PC-9 (cell line): ENCODE results near the gene ACVR2A. TPM values are rescaled to one million over a fixed set of nuclear protein-coding genes. Genes with fewer than 3 reads are reported as not detected.

ENCODE experiments used
- BruUV-seq: library from RNA; stranded (reverse); fragments of 400-500 nt; replicated peaks from 2 replicates; lab custom pipeline; 2021; lab: Mats Ljungman, UMichigan
- CTCF ChIA-PET: fragments of 300-600 bp; sonication (Branson Sonifier 250); formaldehyde crosslinking; loops from one replicate; lab custom pipeline; 2022; ENCODE audit warnings: antibody characterized with exemption; lab: Charles Lee
- POLR2A ChIA-PET: fragments of 300-600 bp; sonication (Branson Sonifier 250); formaldehyde crosslinking; loops from one replicate; lab custom pipeline; 2022; ENCODE audit warnings: antibody characterized with exemption; ENCODE audit not compliant: unreplicated experiment; lab: Charles Lee
- DNase-seq, 2 experiments: peaks; one replicate each; pipeline versions ENCODE4 v3.0.0 to v3.0.0-alpha.2; 2015 to 2022; ENCODE audit warnings: mixed read lengths in 1 of 2
- H2AFZ ChIP-seq: fragments of 200-600 bp; sonication (generic); 2 replicates; pipeline ENCODE4 v1.8.1; 2017; ENCODE audit warnings: antibody characterized with exemption
- H3F3A ChIP-seq: fragments of 200-600 bp; sonication (generic); 2 replicates; pipeline ENCODE4 v1.8.1; 2017; ENCODE audit warnings: antibody characterized with exemption, mild to moderate bottlenecking, low read depth; ENCODE audit not compliant: insufficient read depth
- H3K27ac ChIP-seq: fragments of 200-600 bp; sonication (generic); 2 replicates; pipeline ENCODE4 v1.6.1; 2016; ENCODE audit warnings: mixed run types
- H3K27me3 ChIP-seq: fragments of 200-600 bp; sonication (generic); 2 replicates; pipeline ENCODE4 v1.6.1; 2016; ENCODE audit warnings: low read depth, mixed run types; ENCODE audit not compliant: insufficient read depth
- H3K36me3 ChIP-seq: fragments of 200-600 bp; sonication (generic); 2 replicates; pipeline ENCODE4 v1.6.1; 2016; ENCODE audit warnings: low read depth, mixed run types
- H3K4me1 ChIP-seq: fragments of 200-600 bp; sonication (generic); replicated peaks from 2 replicates; pipeline ENCODE4 v1.6.1; 2016; ENCODE audit warnings: mixed run types; ENCODE audit not compliant: insufficient read depth
- H3K4me2 ChIP-seq: fragments of 200-600 bp; sonication (generic); 2 replicates; pipeline ENCODE4 v1.6.1; 2017; ENCODE audit warnings: mixed run types
- H3K4me3 ChIP-seq: fragments of 200-600 bp; sonication (generic); 2 replicates; pipeline ENCODE4 v1.6.1; 2016; ENCODE audit warnings: mixed run types
- H3K79me2 ChIP-seq: fragments of 200-600 bp; sonication (generic); 2 replicates; pipeline ENCODE4 v1.6.1; 2017; ENCODE audit warnings: low read depth, mixed run types
- H3K9me2 ChIP-seq: fragments of 200-600 bp; sonication (generic); 2 replicates; pipeline ENCODE4 v1.8.1; 2017; ENCODE audit warnings: mild to moderate bottlenecking; ENCODE audit not compliant: insufficient read depth
- H3K9me3 ChIP-seq: fragments of 200-600 bp; sonication (generic); 2 replicates; pipeline ENCODE4 v1.8.1; 2016; ENCODE audit warnings: low read depth; ENCODE audit not compliant: insufficient read depth
- H4K20me1 ChIP-seq: fragments of 200-600 bp; sonication (generic); 2 replicates; pipeline ENCODE4 v1.8.1; 2017; ENCODE audit not compliant: insufficient read depth
- EZH2 ChIP-seq: fragments of 200-600 bp; sonication (generic); IDR thresholded peaks from 2 replicates; pipeline ENCODE4 v1.8.0; 2017; ENCODE audit warnings: antibody characterized with exemption, low read depth
- intact Hi-C: fragments of 100-400 bp; cut with micrococcal nuclease; formaldehyde crosslinking; loops from one replicate; pipeline ENCODE4 v1.10.0; 2022; ENCODE audit not compliant: unreplicated experiment
- total RNA-seq: library from RNA; stranded (reverse); gene quantifications from 2 replicates; pipeline ENCODE4 v1.2.3, GENCODE V29; 2021
- TF ChIP-seq, protein P1 (sequence below): fragments of 200-600 bp; sonication (generic); conservative IDR thresholded peaks from 2 replicates; pipeline ENCODE4 v1.6.1; 2017; ENCODE audit warnings: mixed run types, antibody characterized with exemption, mild to moderate bottlenecking, moderate library complexity

The ACVR2A gene
- total RNA-seq, 1 experiment from 2014 or later: 10.2 TPM

DNA sequence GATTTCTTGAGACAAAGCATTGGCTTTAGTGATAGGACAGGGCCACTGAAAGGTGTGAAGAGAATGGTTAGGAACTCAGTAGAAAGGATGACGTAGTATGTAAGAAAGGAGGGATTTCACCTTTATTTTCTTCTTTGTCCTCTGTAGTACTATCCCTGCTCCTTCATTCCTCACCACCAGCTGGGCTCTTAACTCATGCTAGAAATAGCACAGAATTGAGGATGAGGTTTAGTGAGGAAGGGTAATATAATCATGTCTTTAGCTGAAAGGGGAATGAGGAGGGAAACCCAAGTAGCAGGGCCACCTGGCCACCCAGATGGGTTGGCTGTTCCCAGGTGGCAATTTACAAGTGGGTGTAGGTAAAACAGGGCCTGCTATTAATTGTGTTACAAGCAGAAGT, 15.2 kb downstream of the ACVR2A start:
- H3K9me2 ChIP-seq: no peaks in the 10 kb centered on the region
- no peaks in the 10 kb centered on the region for H3K27me3 ChIP-seq
- no peak for DNase-seq
- no peak overlapping the region for H3K4me3 ChIP-seq
- no TSS peak for BruUV-seq
- no peaks in the 10 kb centered on the region for H4K20me1 ChIP-seq
- no peaks in the 10 kb centered on the region for H3K36me3 ChIP-seq
- H3K4me1 ChIP-seq: no peaks in the 10 kb centered on the region
- ChIA-PET POLR2A (no interaction called here), CTCF (no interaction called here)
- intact Hi-C loops: no loop called here
- H2AFZ ChIP-seq: no peak overlapping the region
- H3K27ac ChIP-seq: no peak overlapping the region
- TF ChIP-seq, protein P1, sequence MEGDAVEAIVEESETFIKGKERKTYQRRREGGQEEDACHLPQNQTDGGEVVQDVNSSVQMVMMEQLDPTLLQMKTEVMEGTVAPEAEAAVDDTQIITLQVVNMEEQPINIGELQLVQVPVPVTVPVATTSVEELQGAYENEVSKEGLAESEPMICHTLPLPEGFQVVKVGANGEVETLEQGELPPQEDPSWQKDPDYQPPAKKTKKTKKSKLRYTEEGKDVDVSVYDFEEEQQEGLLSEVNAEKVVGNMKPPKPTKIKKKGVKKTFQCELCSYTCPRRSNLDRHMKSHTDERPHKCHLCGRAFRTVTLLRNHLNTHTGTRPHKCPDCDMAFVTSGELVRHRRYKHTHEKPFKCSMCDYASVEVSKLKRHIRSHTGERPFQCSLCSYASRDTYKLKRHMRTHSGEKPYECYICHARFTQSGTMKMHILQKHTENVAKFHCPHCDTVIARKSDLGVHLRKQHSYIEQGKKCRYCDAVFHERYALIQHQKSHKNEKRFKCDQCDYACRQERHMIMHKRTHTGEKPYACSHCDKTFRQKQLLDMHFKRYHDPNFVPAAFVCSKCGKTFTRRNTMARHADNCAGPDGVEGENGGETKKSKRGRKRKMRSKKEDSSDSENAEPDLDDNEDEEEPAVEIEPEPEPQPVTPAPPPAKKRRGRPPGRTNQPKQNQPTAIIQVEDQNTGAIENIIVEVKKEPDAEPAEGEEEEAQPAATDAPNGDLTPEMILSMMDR: no peak
- no peak for TF ChIP-seq EZH2
- no peaks in the 10 kb centered on the region for H3K9me3 ChIP-seq
- no peaks in the 10 kb centered on the region for H3F3A ChIP-seq
- H3K79me2 ChIP-seq: peaks cover 65% of the 10 kb centered on the region
- H3K4me2 ChIP-seq: no peak overlapping the region

DNA sequence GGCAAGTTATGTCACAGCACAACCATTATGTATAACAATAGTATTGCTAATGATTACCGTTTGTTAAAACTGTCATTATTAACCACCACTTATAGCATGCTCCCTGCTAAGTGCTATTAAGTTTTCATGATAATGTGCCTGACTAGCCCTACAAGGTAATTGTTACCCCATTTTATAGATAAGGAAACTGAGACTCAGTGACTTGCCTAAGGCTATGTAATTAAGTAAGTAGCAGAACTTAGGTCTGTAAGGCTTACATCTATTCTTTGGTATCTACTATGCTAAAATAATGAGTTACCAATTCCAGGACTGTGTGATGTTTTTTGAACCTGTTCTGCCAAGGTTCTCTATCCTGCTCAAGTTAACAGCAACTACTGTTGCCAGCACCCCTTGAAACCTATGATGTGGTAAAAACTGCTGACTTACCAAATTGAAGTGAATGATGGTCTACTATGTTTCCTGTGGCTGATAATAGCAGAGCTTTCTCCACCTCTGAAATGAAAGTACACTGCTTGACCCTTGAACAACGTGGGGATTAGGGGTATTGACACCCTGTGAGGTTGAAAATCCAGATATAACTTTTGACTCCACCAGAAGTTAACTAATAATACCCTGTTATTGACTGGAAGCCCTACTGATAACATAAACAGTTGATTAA, 18.2 kb downstream of the ACVR2A start:
- H3K27ac ChIP-seq: no peak overlapping the region
- peaks cover 63% of the 10 kb centered on the region for H3K79me2 ChIP-seq
- intact Hi-C loops: no loop called here
- TF ChIP-seq EZH2: no peak
- TF ChIP-seq, protein P1: no peak
- CTCF ChIA-PET: no interaction called here
- DNase-seq: no peak
- H3K4me2 ChIP-seq: no peak overlapping the region
- no peaks in the 10 kb centered on the region for H4K20me1 ChIP-seq
- H3K4me1 ChIP-seq: no peaks in the 10 kb centered on the region
- no peaks in the 10 kb centered on the region for H3K27me3 ChIP-seq
- no peaks in the 10 kb centered on the region for H3K36me3 ChIP-seq
- no peaks in the 10 kb centered on the region for H3K9me3 ChIP-seq
- no peak overlapping the region for H2AFZ ChIP-seq
- no peaks in the 10 kb centered on the region for H3F3A ChIP-seq
- H3K4me3 ChIP-seq: no peak overlapping the region
- no peaks in the 10 kb centered on the region for H3K9me2 ChIP-seq
- POLR2A ChIA-PET: no interaction called here
- BruUV-seq: no TSS peak

DNA sequence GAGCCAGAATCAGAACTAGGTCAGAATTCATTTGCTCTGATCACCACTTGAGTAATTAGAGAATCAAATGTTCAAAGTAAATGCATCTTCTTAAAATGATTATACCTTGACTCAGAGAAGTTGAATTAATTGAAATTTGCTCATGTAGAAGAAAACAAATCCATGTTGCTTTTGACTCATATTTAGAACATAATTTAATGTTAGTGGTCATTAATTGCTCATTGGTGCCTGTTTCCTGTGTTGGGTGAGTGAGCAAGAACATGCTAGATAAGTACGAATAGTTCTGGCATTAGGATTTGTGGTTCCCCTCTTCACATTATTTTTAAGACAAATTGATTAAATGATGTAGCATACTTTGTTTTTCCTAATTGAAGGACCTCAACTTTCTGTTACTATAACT, 19.0 kb downstream of the ACVR2A start:
- CTCF ChIA-PET: no interaction called here
- H3K79me2 ChIP-seq: peaks cover 59% of the 10 kb centered on the region; the same call in 1 of the 2 replicates

More for the DNA sequence above, 19.0 kb downstream of the ACVR2A start:
- no peak overlapping the region for H2AFZ ChIP-seq
- POLR2A ChIA-PET: no interaction called here
- no peaks in the 10 kb centered on the region for H3K4me1 ChIP-seq
- no peaks in the 10 kb centered on the region for H3K36me3 ChIP-seq
- H3K27ac ChIP-seq: no peak overlapping the region
- DNase-seq: no peak
- H4K20me1 ChIP-seq: no peaks in the 10 kb centered on the region
- H3K9me2 ChIP-seq: no peaks in the 10 kb centered on the region
- TF ChIP-seq, protein P1: no peak
- TF ChIP-seq EZH2: no peak
- no peaks in the 10 kb centered on the region for H3F3A ChIP-seq
- no peak overlapping the region for H3K4me3 ChIP-seq
- no peak overlapping the region for H3K4me2 ChIP-seq
- H3K9me3 ChIP-seq: no peaks in the 10 kb centered on the region
- no peaks in the 10 kb centered on the region for H3K27me3 ChIP-seq
- intact Hi-C loops: no loop called here
- no TSS peak for BruUV-seq
